Inflammatory macrophage treated with lipopolysaccharide for 4 hours (primary cell): Measurements from ENCODE around the gene APBA2.
"Not testable (repeated sequence)": the region's sequence is repeated elsewhere in the genome, so short reads cannot be mapped to it uniquely, and the experiment has no call there.

Experiments
- DNase-seq: peaks from one replicate; pipeline ENCODE4 v3.0.0-alpha.2; 2020

Gene APBA2

GRCh38 chr15:28879551-28879950 is 6.2 kb upstream of the APBA2 start:
- DNase-seq: no peak

GRCh38 chr15:28880680-28881079 is 5.1 kb upstream of the APBA2 start:
- DNase-seq: no peak

- DNase-seq: no peak
Observed at GRCh38 chr15:28881170-28881569, 4.6 kb upstream of the APBA2 start.

DNA sequence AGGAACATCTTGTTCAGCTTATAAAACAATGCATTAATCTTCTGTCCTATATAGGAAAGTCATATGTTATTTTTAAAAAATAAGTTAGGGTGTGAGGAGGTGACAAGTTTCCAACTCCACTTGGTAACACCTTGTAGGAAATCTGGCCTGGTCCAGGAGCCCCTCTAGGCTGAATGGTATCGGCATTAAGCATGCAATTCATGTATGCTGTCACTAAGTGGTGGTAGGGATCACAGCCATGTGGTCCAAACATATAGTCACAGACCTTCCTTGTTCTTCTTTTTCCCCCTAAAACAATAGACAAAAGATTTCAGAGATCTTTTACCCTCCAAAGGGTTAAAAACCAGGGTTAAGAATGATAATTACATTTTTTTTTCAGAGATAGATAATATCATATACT is 4.2 kb upstream of the APBA2 start:
- no peak for DNase-seq

DNA sequence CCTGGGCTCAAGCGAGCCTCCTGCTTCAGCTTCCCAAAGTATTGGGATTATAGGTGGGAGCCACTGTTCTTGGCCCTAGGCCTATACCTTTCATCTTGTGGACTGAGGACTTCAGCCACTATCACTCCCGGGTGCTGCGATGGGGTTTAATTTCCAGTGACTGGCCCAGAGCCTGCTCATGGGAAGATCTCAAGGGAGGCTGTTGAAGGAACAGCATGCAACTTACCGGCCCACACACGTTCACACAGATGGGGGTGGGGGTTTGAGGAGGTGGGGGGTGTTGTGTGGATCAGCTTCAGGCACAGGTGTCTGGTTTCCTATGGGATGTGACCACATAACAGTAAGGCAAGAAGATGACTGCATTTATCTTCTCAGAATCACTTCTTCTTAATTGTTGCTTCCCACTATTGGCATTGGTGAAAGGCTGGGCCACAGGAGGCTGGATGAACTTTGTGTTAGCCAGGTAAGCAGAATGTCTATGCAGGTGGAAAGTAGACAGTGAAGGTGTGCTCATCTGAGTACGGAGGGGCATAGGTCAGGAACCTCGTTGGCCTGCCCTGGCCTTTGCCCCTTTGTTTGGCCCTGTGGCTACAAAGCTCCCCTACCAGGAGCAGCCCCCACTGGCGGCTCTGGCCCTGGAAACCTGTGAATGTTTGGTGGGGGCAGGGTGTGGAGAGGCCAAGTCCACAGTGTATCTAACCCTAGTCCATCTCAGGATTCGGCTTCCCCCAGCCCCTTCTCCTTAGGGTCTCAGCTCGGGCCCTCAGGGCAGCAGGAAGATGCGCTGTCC is 1.4 kb upstream of the APBA2 start:
- no peak for DNase-seq

DNA sequence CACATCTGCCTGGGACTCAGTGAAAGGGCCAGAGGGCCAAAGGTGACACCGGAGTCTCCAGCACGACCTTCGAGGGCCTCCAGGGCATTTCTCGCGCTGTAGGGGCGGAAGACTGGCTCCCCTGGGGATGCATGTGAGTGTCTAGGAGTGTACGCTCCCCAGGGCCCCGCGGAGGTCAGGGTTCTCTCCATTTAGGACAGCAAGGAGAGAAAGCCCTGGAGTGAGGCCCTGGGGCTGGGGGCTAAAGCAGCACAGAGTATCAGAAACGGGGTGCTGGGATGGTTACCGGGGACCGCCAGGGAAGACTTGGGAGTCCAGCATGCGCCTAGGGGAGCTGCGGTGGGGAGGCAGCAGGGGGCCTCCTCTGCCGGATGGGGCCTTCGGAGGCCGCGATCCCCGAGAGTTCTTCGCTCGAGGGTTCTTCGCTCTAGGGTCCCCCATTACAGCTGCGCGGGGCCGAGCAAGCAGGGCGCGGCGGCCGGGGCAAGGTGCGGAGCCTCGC is 595 bp upstream of the APBA2 start:
- DNase-seq: no peak

- DNase-seq: no peak
Observed at GRCh38 chr15:28886431-28887338, 911 bp downstream of the APBA2 start.

DNA sequence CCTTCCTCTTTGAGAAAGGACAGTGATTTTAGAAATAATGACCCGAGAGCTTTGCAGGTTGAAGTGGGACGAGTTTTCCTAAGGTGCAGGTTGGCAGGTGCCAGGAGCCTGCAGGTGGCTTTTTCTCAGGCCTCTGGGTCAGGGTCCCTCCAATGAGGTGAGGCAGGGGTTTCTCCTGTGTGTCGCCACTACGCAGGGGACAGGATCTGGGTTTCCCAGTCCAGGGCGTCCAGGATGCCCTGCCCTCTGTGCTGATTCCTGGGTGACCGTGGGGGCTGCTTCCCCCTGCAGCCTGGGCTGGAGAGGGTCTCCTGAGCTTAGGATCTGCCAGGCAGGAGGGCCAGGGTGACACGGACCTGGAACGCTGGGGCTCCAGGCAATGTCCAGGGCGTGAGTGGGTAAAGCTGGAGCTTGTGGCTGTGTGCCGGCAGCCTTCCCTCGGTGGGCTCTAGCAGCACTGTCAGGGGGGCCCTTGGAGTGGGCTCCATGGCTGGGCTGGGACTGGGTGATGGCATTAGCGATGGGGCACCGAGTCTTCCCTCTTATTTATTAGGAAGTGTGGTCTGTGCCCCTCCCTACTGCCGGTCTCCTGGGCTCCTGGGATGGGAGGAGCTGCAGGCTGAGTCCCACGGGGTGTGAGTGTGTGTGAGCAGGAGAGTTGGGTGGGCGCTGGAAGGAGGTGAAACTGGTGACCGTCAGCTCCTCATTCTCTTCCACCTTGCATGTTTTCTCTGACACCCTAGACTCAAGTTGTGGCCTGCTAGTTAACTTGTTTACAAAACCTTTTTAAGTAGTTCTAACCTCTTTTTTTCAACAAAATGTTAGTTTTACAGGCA is 1.8 kb downstream of the APBA2 start:
- no peak for DNase-seq

- DNase-seq: no peak
Observed at GRCh38 chr15:28888302-28888894, 2.6 kb downstream of the APBA2 start.

GRCh38 chr15:28888900-28889299 is 3.1 kb downstream of the APBA2 start:
- no peak for DNase-seq

DNA sequence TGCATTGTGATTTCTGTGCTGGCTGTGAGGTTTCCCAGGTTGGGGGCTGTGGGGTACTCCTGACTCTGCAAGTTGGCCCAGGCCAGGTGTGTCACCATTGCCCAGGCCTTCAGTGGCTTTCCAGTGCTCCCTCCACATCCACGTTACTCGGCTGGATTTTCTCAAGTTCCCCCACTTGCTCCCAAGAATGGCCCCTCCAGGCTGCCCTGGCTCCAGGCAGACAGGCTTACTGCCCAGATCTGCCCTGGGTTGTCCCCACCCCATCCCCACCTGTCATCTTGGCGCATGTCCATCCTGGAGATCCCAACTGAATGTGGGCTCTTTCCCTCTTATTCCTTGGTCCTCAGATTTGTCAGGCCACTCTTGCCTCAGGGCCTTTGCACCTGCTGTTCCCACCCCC is 3.6 kb downstream of the APBA2 start:
- no peak for DNase-seq

GRCh38 chr15:28889871-28890270 is 4.1 kb downstream of the APBA2 start:
- not testable (repeated sequence) for DNase-seq

GRCh38 chr15:28890291-28890690 is 4.5 kb downstream of the APBA2 start:
- DNase-seq: not testable (repeated sequence)

DNA sequence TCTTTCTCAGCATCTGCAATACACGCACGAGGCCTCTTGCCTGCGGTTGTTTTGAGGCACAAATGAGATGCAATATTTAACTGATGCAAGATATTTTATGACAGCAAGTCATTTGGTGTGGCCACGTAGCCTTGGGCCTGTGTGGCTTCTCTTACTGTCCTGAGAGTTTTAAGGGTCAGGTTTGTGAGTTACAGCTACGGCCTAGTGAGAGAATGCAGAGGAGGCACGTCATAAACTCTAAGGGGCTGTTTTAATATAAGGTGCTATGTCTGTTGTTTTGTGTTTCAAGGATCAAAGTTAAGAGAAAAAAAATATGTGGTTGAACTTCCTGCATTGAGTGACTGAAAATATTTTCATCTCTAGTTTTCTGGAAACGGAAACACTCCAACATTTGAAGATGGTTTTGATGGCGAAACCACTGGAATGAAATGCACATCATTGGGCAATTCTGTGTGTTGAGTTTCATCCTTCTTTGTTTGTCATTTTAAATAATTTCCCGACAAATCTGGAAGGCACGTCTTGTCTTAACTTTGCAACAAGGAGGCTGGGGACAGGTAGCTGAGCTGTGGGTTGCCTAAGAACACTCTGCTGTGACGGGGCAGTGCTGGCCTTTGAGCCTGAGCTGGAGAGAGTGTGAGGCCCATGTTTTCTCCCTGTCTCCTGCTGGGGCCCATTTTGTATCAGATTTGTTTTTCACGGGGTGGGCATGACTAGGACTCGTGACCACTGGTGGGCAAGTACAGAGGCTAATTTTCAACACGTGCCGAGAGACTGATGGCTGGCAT is 5.1 kb downstream of the APBA2 start:
- no peak for DNase-seq

GRCh38 chr15:28891588-28891987 is 5.8 kb downstream of the APBA2 start:
- DNase-seq: no peak

DNA sequence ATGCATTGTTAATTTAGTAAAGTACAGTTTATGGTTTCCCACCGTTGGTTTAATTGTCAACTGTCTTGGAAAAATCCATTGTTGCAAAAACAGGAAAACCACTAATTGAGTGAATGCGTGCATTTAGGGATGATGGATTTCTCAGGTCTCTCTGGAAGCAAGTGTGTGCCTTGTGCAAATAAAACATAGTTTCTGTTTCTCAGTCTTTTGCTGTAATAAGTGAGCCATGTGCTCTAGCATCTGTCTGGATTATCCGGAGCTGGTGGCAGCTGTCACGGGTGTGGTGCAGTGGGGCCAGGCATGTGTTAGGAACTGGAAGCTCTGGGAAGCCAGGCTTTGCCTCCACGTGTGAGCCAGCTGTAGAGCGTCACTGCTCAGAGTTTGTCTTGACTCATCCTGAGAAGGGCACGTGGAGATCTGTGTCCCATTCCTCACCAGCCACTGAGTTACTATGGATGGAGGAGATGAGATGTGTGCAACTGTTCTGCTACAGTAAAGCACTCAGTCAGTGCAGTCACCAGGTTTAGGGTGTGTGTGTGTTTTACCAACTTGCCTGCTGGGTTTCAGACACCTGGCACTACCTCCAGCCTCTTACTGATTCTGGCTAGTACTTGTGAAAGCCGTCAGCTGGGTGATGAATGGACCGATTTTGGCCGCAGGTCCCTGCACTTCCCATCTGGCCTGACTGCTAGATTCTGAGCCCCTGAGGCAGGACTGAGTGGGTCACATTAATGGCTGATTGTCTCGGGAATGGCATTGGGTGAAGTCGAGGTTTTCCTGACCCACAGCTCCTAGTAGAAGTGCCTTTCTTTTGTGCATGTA is 7.2 kb downstream of the APBA2 start:
- DNase-seq: no peak

DNA sequence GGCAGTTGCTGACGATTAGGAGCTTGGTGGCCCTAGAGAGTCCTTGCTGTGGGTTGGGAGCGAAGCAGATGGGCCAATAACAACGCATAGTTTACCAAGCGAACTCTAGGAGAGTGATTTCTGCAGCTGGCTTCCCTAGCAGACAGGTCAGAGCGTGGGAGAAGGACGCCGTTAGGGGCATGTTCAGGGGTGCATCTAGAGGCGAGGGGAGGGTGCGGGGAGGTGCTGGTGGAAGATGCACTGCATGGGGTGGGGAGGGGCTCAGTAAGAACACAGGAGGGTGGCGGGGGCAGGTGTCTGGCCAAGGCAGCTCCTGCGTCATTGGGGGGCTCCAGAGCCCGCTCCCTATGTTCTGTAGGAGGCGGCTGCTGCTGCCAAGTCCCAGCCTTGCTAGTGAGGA is 8.9 kb downstream of the APBA2 start:
- DNase-seq: no peak

DNA sequence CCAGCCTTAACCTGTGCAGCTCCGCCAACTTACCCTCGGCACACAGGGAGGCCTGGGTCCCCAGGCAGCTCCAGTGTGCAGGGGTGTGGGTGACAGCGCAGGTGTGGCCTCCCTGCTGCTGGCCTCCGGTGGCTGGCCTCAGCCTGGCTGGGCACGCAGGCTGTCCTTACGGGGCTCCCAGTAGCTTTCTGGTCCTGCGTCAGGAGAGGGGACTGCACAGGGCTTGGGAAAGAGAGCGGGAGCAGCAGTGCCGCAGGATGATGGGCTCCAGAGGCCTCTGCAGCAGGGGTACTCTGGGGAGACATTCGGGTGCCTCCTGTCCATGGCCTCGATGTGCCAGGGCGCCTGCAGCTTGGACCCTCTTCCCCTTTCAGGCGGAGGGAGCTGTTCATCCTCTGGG is 9.4 kb downstream of the APBA2 start:
- DNase-seq: no peak

GRCh38 chr15:28895566-28895965 is 9.8 kb downstream of the APBA2 start:
- DNase-seq: no peak

DNA sequence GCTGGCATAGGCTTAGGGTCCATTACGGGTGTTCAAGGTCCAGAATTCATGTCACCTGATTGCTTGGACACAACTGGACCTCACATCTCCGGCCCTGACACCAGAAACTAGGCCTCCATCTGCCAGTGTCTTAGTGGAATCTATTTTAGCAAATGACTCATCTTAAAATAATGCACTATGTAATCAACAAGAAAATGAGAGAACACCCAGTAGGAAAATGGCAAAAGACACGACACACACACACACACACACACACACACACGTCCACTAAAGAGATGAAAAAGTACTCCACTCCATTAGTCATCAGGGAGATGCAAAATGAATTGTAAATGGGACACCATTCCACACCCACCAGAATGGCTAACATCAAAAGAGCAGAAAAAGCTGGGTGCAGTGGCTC is 11.2 kb downstream of the APBA2 start:
- no peak for DNase-seq
